ENCODE data around the gene TIPARP. TPM values are rescaled to one million over a fixed set of nuclear protein-coding genes. Genes with fewer than 3 reads are reported as not detected.
A peak's percentile ranks its signal among the peaks of the same experiment; 100 is the strongest.

Gene TIPARP
- total and polyA plus RNA-seq, 2 of the 13 experiments (the other 11 are each of a cell fraction or from before 2014, with no cell fraction given) = 7.3 to 19.7 TPM

- TF ChIP-seq ZSCAN25 (CRISPR knock-in tag; IDR thresholded peaks at IDR 0.05) = no peak; the same call in 1 of the 2 replicates
- TF ChIP-seq ZBTB37 (CRISPR knock-in tag; IDR thresholded peaks at IDR 0.05) = no peak
- no peak; the same call in 1 of the 2 replicates for TF ChIP-seq ZNF674 (CRISPR knock-in tag; IDR thresholded peaks at IDR 0.05; ENCODE audit: low read depth)
- no peak for TF ChIP-seq ZUFSP (CRISPR knock-in tag; IDR thresholded peaks at IDR 0.05; ENCODE audit: borderline replicate concordance)
- peak; percentile 48; the same call in 1 of the 2 replicates for TF ChIP-seq JUN (CRISPR knock-in tag; IDR thresholded peaks at IDR 0.05)
- TF ChIP-seq FOXA1 (IDR thresholded peaks at IDR 0.05) = no peak
- peak; percentile 61 for TF ChIP-seq FOXA1 (CRISPR knock-in tag; IDR thresholded peaks at IDR 0.05)
- peak; percentile 72; the same call in 1 of the 2 replicates for TF ChIP-seq ZMYM3 (CRISPR knock-in tag; IDR thresholded peaks at IDR 0.05)
- 0 out of 2 replicates have a peak, but pooled peaks have one; percentile 15 for TF ChIP-seq AHDC1 (CRISPR knock-in tag; IDR thresholded peaks at IDR 0.05; ENCODE audit: borderline replicate concordance)
- TF ChIP-seq ZNF644 (CRISPR knock-in tag; IDR thresholded peaks at IDR 0.05; ENCODE audit: low read depth) = no peak
- 0 out of 2 replicates have a peak, but pooled peaks have one; percentile 32 for TF ChIP-seq ZNF713 (CRISPR knock-in tag; IDR thresholded peaks at IDR 0.05)
- TF ChIP-seq RFX1 (IDR thresholded peaks at IDR 0.05) = no peak
- no peak; the same call in 1 of the 2 replicates for TF ChIP-seq ZBTB26 (CRISPR knock-in tag; IDR thresholded peaks at IDR 0.05; ENCODE audit: borderline replicate concordance)
- TF ChIP-seq ESRRA (CRISPR knock-in tag; IDR thresholded peaks at IDR 0.05; ENCODE audit: low read depth) = peak; percentile 89
- TF ChIP-seq ZFX (CRISPR knock-in tag; IDR thresholded peaks at IDR 0.05; ENCODE audit: low read depth) = peak; percentile 75
- TF ChIP-seq CC2D1A (CRISPR knock-in tag; IDR thresholded peaks at IDR 0.05) = peak; percentile 95; the same call in 1 of the 2 replicates
- peak; percentile 13; the same call in 1 of the 2 replicates for TF ChIP-seq CBX5 (CRISPR knock-in tag; IDR thresholded peaks at IDR 0.05; ENCODE audit: borderline replicate concordance)
- no peak for TF ChIP-seq RBM39 (IDR thresholded peaks at IDR 0.05; ENCODE audit: low read depth, low read length, poor library complexity, severe bottlenecking)
- TF ChIP-seq FOSL1 (CRISPR knock-in tag; IDR thresholded peaks at IDR 0.05; ENCODE audit: borderline replicate concordance) = no peak
Measured at GRCh38 chr3:156674046-156674910, at the start of gene TIPARP (continued).
